Measurements from ENCODE around the gene IFITM2.

IFITM2 gene

DNA sequence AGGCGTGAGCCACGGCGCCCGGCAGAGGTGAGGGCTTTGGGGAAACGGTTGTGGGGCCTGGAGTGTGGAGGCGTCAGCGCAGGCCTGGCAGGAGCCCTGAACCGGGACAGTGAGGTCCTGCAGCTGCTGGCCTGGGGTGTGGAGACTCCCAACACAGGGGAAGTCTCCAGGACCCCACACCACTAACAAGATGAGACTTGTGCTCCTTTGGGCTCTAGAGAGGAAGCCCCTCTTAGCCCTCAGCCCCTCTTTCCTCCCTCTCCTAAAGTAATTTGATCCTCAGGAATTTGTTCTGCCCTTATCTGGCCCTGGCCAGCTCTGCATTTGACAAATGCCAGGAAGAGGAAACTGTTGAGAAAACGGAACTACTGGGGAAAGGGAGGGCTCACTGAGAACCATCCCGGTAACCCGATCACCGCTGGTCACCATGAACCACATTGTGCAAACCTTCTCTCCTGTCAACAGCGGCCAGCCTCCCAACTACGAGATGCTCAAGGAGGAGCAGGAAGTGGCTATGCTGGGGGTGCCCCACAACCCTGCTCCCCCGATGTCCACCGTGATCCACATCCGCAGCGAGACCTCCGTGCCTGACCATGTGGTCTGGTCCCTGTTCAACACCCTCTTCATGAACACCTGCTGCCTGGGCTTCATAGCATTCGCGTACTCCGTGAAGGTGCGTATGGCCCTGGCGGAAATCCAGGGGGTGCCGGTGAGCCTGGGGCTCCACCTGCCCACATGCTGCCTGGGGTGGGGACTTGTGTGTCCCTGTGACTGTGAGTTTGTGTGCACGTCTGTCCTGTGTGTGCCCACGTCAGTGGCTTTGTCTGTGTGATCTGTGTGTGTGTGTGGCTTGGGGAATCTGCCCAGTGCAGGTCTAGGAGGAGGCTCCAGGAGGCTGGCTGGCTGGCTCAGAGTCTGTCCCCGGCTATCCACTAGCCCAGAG, at the start of gene IFITM2:
Gene IFITM2, plus strand, starts transcription at position 51 of the 943 bp plus-strand sequence. Its CDS starts 377 bp downstream, at position 428.
- TF ChIP-seq MAX (IDR thresholded peaks at IDR 0.05; ENCODE audit: low read depth, low read length) (0 out of 2 replicates have a peak, but pooled peaks have one; percentile 30), POLR2A (IDR thresholded peaks at IDR 0.05; ENCODE audit: extremely low read depth, insufficient read length) (peak; percentile 65)
- TF ChIP-seq, protein P1, sequence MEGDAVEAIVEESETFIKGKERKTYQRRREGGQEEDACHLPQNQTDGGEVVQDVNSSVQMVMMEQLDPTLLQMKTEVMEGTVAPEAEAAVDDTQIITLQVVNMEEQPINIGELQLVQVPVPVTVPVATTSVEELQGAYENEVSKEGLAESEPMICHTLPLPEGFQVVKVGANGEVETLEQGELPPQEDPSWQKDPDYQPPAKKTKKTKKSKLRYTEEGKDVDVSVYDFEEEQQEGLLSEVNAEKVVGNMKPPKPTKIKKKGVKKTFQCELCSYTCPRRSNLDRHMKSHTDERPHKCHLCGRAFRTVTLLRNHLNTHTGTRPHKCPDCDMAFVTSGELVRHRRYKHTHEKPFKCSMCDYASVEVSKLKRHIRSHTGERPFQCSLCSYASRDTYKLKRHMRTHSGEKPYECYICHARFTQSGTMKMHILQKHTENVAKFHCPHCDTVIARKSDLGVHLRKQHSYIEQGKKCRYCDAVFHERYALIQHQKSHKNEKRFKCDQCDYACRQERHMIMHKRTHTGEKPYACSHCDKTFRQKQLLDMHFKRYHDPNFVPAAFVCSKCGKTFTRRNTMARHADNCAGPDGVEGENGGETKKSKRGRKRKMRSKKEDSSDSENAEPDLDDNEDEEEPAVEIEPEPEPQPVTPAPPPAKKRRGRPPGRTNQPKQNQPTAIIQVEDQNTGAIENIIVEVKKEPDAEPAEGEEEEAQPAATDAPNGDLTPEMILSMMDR (IDR thresholded peaks at IDR 0.05; ENCODE audit: low read depth, low read length) = peak; percentile 28
- H3K4me3 ChIP-seq (ENCODE audit: low read depth, low read length) = peak within 1 kb of the TSS; percentile 75
- peak; percentile 96 for DNase-seq (ENCODE audit: low read depth)

GRCh38 chr11:259413-259812, 48.2 kb upstream of the IFITM2 start:
- no peak overlapping the region for H3K4me3 ChIP-seq (ENCODE audit: low read depth, low read length)
- TF ChIP-seq MAX (IDR thresholded peaks at IDR 0.05; ENCODE audit: low read depth, low read length) (no peak), MYC (IDR thresholded peaks at IDR 0.05; ENCODE audit: low read depth, low read length) (no peak), POLR2A (IDR thresholded peaks at IDR 0.05; ENCODE audit: extremely low read depth, insufficient read length) (no peak)
- TF ChIP-seq, protein P1 (IDR thresholded peaks at IDR 0.05; ENCODE audit: low read depth, low read length) = no peak

DNA sequence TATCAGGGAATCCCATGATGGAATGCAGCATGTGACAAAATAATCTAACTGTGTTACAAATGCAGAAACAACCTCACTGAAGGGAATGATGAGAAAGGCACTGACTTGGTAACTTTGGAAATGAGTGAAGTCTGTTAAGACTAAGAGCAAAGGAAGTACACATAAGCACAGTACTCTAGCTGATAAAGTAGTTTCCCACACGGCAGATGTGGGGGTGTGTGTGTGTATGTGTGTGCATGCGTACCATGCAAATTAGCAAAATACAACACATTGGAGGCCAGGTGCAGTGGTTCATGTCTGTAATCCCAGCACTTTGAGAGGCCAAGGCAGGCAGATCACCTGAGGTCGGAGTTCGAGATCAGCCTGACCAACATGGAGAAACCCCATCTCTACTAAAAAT, 46.0 kb upstream of the IFITM2 start:
- no peak overlapping the region for H3K4me3 ChIP-seq (ENCODE audit: low read depth, low read length)
- no peak for DNase-seq (ENCODE audit: low read depth)
- TF ChIP-seq POLR2A (IDR thresholded peaks at IDR 0.05; ENCODE audit: extremely low read depth, insufficient read length) = no peak
- TF ChIP-seq, protein P1 (IDR thresholded peaks at IDR 0.05; ENCODE audit: low read depth, low read length) = no peak
- no peak for TF ChIP-seq MYC (IDR thresholded peaks at IDR 0.05; ENCODE audit: low read depth, low read length)
- TF ChIP-seq MAX (IDR thresholded peaks at IDR 0.05; ENCODE audit: low read depth, low read length) = no peak

More at GRCh38 chr11:259413-259812, 48.2 kb upstream of the IFITM2 start:
- no peak for DNase-seq (ENCODE audit: low read depth)

DNA sequence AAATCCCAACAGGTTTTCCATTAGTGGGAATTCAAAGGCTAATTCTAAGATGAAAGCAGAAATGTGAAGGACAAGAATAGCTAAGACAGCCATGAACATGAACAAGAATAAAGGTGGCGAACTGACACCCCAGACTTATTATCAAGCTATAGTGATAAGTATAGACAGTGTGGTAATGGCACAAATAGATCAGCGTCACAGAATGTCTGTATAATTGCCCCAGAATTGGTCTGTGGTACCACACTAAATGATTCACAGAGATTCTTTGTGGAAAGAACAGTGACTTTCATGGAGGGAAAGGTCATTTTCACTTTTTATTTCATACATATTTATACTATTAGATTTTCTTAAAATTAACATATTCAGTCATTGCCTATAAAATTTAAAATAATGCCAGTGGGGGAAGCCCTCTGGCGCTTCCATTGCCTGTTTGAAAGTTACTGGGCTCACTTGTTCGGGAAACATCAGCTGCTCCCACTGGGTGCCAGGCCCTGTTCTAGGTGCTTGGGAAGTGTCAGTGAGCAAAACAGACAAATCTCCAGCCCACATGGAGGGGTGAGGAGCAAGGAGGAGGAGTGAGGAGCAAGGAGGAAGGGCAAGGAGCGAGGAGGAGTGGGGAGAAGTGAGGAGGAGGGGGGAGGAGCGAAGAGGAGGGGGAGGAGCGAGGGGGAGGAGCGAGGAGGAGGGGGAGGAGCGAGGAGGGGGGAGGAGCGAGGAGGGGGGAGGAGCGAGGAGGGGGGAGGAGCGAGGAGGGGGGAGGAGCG, 40.8 kb upstream of the IFITM2 start:
- no peak overlapping the region for H3K4me3 ChIP-seq (ENCODE audit: low read depth, low read length)
- peak; percentile 54 for DNase-seq (ENCODE audit: low read depth)
- TF ChIP-seq MAX (IDR thresholded peaks at IDR 0.05; ENCODE audit: low read depth, low read length) (no peak), POLR2A (IDR thresholded peaks at IDR 0.05; ENCODE audit: extremely low read depth, insufficient read length) (no peak)

GRCh38 chr11:267491-267994, 40.1 kb upstream of the IFITM2 start:
- peak overlapping the region; percentile 76 for H3K4me3 ChIP-seq (ENCODE audit: low read depth, low read length)
- DNase-seq (ENCODE audit: low read depth) = peak; percentile 77

More at GRCh38 chr11:267491-267994, 40.1 kb upstream of the IFITM2 start:
- TF ChIP-seq MYC (IDR thresholded peaks at IDR 0.05; ENCODE audit: low read depth, low read length) = no peak
- peak; percentile 55 for TF ChIP-seq POLR2A (IDR thresholded peaks at IDR 0.05; ENCODE audit: extremely low read depth, insufficient read length)
- TF ChIP-seq, protein P1 (IDR thresholded peaks at IDR 0.05; ENCODE audit: low read depth, low read length) = no peak
- 0 out of 2 replicates have a peak, but pooled peaks have one; percentile 48 for TF ChIP-seq MAX (IDR thresholded peaks at IDR 0.05; ENCODE audit: low read depth, low read length)
